K562 (cell line): ENCODE results near the gene PPP1CA. TPM values are rescaled to one million over a fixed set of nuclear protein-coding genes. Genes with fewer than 3 reads are reported as not detected.

ENCODE experiments used
- BACH1 ChIP-seq: fragments of 200-800 bp; sonication (Bioruptor generic); IDR thresholded peaks from 2 replicates; pipeline ENCODE4 v1.6.1; 2016; ENCODE audit warnings: missing genetic modification characterization, missing compliant biosample characterization
- CBFA2T3 ChIP-seq: fragments of 450-650 bp; IDR thresholded peaks from 2 replicates; pipeline ENCODE4 v1.6.1; 2017
- ETV5 ChIP-seq: sonication (generic); formaldehyde crosslinking; IDR thresholded peaks from 2 replicates; pipeline ENCODE4 v1.4.0; 2020; ENCODE audit warnings: low read depth, mild to moderate bottlenecking, missing genetic modification reagents
- GTF3C2 ChIP-seq: IDR thresholded peaks from 3 replicates; pipeline ENCODE4 v1.6.1; 2011; ENCODE audit warnings: borderline replicate concordance, mild to moderate bottlenecking, moderate library complexity; ENCODE audit not compliant: insufficient read length; ENCODE audit errors: extremely low read depth
- HDAC6 ChIP-seq: IDR thresholded peaks from 2 replicates; pipeline ENCODE4 v1.6.1; 2012; ENCODE audit warnings: low read depth, mild to moderate bottlenecking, control low read depth, inconsistent platforms, low read length, moderate library complexity
- HINFP ChIP-seq: fragments of 450-650 bp; conservative IDR thresholded peaks from 2 replicates; pipeline ENCODE4 v1.6.1; 2016; ENCODE audit warnings: missing genetic modification characterization, low read depth, mild to moderate bottlenecking, control low read depth, missing compliant biosample characterization
- ILK ChIP-seq: fragments of 450-650 bp; IDR thresholded peaks from 2 replicates; pipeline ENCODE4 v1.6.1; 2016; ENCODE audit warnings: missing genetic modification characterization, low read depth, mild to moderate bottlenecking, missing compliant biosample characterization, moderate library complexity, borderline replicate concordance
- IRF1 ChIP-seq: sonication (generic); formaldehyde crosslinking; IDR thresholded peaks from 2 replicates; pipeline ENCODE4 v1.8.0; 2022; ENCODE audit warnings: missing genetic modification reagents, mild to moderate bottlenecking, borderline replicate concordance
- L3MBTL2 ChIP-seq: fragments of 450-650 bp; IDR thresholded peaks from 2 replicates; pipeline ENCODE4 v1.6.1; 2016; ENCODE audit warnings: mild to moderate bottlenecking, moderate library complexity
- MBD2 ChIP-seq: sonication (generic); IDR thresholded peaks from 2 replicates; pipeline ENCODE4 v1.6.1; 2016; ENCODE audit warnings: low read depth, borderline replicate concordance
- NFIC ChIP-seq: fragments of 450-650 bp; IDR thresholded peaks from 2 replicates; pipeline ENCODE4 v1.6.1; 2017; ENCODE audit warnings: mild to moderate bottlenecking, inconsistent platforms
- RBFOX2 ChIP-seq: fragments of 200-400 bp; formaldehyde crosslinking; IDR thresholded peaks from 2 replicates; pipeline ENCODE4 v1.6.1; 2017; ENCODE audit warnings: low read depth, mild to moderate bottlenecking, low read length, moderate library complexity
- SIN3B ChIP-seq: fragments of 450-650 bp; IDR thresholded peaks from 2 replicates; pipeline ENCODE4 v1.6.1; 2017; ENCODE audit warnings: low read depth, mild to moderate bottlenecking, moderate library complexity
- SLC30A9 ChIP-seq: fragments of 250-450 bp; sonication (Bioruptor Pico); IDR thresholded peaks from 2 replicates; pipeline ENCODE4 v1.8.0; 2022; ENCODE audit warnings: mild to moderate bottlenecking, moderate library complexity
- SMARCE1 ChIP-seq: fragments of 450-650 bp; IDR thresholded peaks from 2 replicates; pipeline ENCODE4 v1.7.1; 2016; ENCODE audit warnings: mild to moderate bottlenecking
- SRF ChIP-seq, 2 experiments: fragments of 250-450, 450-650 bp in 1 of 2; sonication (Bioruptor Pico) in 1 of 2; sonication (generic) in 1 of 2; formaldehyde crosslinking; IDR thresholded peaks; 2 replicates each; pipeline versions ENCODE4 v1.5.0 to v1.5.1; 2020 to 2022; ENCODE audit warnings: mild to moderate bottlenecking in 1 of 2, missing genetic modification reagents in 1 of 2
- TAL1 ChIP-seq: fragments of 450-650 bp; IDR thresholded peaks from 2 replicates; pipeline ENCODE4 v1.6.1; 2016; ENCODE audit warnings: mild to moderate bottlenecking
- ZBTB17 ChIP-seq: fragments of 450-650 bp; formaldehyde crosslinking; IDR thresholded peaks from 2 replicates; pipeline ENCODE4 v1.4.0; 2020; ENCODE audit warnings: mild to moderate bottlenecking
- ZNF12 ChIP-seq: sonication (generic); formaldehyde crosslinking; IDR thresholded peaks from 2 replicates; pipeline ENCODE4 v1.4.0; 2020; ENCODE audit warnings: mild to moderate bottlenecking, missing genetic modification reagents
- ZNF655 ChIP-seq: fragments of 250-450 bp; sonication (Bioruptor Pico); IDR thresholded peaks from 2 replicates; pipeline ENCODE4 v1.5.0; 2021
- ZNF830 ChIP-seq: fragments of 250-450 bp; sonication (Bioruptor Pico); IDR thresholded peaks from 2 replicates; pipeline ENCODE4 v1.5.0; 2021; ENCODE audit warnings: mild to moderate bottlenecking
- polyA plus RNA-seq, 8 experiments: library from polyadenylated mRNA; depleted of rRNA in 4 of 8; stranded (reverse) in 5 of 8; unstranded in 3 of 8; fragments of >200 nt; fragmentation: Nextera tagmentation in 2 of 8; fragmentation: Illumina TruSeq in 1 of 8; extraction: Ambion mirVana in 2 of 8; extraction: Trizol in 1 of 8; gene quantifications; 2 replicates each; pipeline versions ENCODE4 v1.2.1 to v1.2.3, GENCODE V29; 2011 to 2014; ENCODE audit warnings: inconsistent platforms in 1 of 8, missing spikeins in 1 of 8
- total RNA-seq, 7 experiments: library from RNA; depleted of rRNA in 6 of 7; stranded (reverse); fragments of >200 nt in 6 of 7; fragmentation: Illumina TruSeq in 2 of 7; extraction: Trizol in 2 of 7; gene quantifications; 2 replicates each; pipeline versions ENCODE4 v1.2.1 to v1.2.3, GENCODE V29; 2011 to 2021; ENCODE audit warnings: low replicate concordance in 1 of 7

PPP1CA gene
- total and polyA plus RNA-seq, 9 of the 15 experiments (the other 6 are each of a cell fraction or from before 2014, with no cell fraction given): 18.2 to 242 (median 188) TPM

- TF ChIP-seq TAL1: no peak
- TF ChIP-seq RBFOX2: peak; percentile 94
- peak; percentile 95 for TF ChIP-seq SIN3B
- no peak for TF ChIP-seq HINFP (tag)
- no peak for TF ChIP-seq CBFA2T3
- no peak for TF ChIP-seq ZNF655 (CRISPR knock-in tag)
- TF ChIP-seq NFIC: 0 out of 2 replicates have a peak, but pooled peaks have one; percentile 12
- TF ChIP-seq BACH1 (tag): no peak
- TF ChIP-seq ETV5: peak; percentile 65; the same call in 1 of the 2 replicates
- no peak for TF ChIP-seq ZNF12 (CRISPR knock-in tag)
- no peak for TF ChIP-seq SLC30A9 (CRISPR knock-in tag)
- TF ChIP-seq L3MBTL2: no peak
- no peak for TF ChIP-seq ZNF830 (CRISPR knock-in tag)
- peak; percentile 89 for TF ChIP-seq ZBTB17 (CRISPR knock-in tag)
- peak in 1 of 2 experiments; percentile 68; a peak in 1 of 4 replicates for TF ChIP-seq SRF (CRISPR knock-in tag; IDR thresholded peaks at IDR 0.05)
- no peak for TF ChIP-seq IRF1 (CRISPR knock-in tag)
- TF ChIP-seq ILK (tag): no peak
- no peak for TF ChIP-seq HDAC6
- TF ChIP-seq MBD2: peak; percentile 87
- no peak for TF ChIP-seq SMARCE1
- TF ChIP-seq GTF3C2: no peak
Observed at GRCh38 chr11:67428052-67429001, 26.7 kb upstream of the PPP1CA start, which contains the start of gene RPS6KB2 (continued).
